ENCODE data around the gene SAG. TPM values are rescaled to one million over a fixed set of nuclear protein-coding genes. Genes with fewer than 3 reads are reported as not detected.
A peak's percentile ranks its signal among the peaks of the same experiment; 100 is the strongest.

The SAG gene
- total and polyA plus RNA-seq, 2 of the 13 experiments (the other 11 are each of a cell fraction or from before 2014, with no cell fraction given), result not detected

DNA sequence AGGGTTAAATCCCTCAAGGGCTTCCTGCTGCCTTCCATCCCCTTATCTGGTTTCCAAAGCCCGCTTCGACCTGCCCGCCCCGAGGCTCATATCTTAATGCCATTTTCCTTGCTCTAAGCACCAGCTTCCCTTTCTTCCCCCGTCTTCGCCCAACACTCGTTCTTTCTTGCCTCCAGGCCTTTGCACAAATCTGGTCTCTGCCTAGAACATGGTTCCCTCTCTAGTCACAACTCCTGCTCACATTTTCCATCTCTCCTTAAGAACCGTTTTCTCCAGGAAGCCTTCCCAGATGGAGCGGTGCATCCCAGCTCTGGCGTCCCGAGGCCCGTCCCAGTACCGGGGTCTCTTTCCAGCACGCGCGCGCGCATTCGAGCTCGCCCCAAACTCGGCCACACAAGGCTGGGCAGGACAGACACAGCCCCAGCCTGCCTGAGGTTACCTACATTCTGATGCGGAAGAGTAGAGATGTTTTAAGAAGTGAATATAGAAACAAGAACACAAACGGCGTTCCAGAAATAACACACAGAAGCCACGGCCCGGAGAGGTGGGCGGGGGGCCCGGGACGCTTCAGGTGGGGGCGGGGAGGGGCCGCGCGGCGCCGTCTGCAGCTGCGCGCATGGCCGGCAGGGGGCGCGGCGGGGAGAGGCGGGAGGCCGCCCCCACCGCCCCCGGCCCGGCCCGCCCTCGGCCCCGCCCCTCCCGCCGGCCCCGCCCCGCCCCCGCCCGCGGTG, 46.3 kb downstream of the SAG start, which contains the start of gene DGKD (continued):
- TF ChIP-seq, protein P1, sequence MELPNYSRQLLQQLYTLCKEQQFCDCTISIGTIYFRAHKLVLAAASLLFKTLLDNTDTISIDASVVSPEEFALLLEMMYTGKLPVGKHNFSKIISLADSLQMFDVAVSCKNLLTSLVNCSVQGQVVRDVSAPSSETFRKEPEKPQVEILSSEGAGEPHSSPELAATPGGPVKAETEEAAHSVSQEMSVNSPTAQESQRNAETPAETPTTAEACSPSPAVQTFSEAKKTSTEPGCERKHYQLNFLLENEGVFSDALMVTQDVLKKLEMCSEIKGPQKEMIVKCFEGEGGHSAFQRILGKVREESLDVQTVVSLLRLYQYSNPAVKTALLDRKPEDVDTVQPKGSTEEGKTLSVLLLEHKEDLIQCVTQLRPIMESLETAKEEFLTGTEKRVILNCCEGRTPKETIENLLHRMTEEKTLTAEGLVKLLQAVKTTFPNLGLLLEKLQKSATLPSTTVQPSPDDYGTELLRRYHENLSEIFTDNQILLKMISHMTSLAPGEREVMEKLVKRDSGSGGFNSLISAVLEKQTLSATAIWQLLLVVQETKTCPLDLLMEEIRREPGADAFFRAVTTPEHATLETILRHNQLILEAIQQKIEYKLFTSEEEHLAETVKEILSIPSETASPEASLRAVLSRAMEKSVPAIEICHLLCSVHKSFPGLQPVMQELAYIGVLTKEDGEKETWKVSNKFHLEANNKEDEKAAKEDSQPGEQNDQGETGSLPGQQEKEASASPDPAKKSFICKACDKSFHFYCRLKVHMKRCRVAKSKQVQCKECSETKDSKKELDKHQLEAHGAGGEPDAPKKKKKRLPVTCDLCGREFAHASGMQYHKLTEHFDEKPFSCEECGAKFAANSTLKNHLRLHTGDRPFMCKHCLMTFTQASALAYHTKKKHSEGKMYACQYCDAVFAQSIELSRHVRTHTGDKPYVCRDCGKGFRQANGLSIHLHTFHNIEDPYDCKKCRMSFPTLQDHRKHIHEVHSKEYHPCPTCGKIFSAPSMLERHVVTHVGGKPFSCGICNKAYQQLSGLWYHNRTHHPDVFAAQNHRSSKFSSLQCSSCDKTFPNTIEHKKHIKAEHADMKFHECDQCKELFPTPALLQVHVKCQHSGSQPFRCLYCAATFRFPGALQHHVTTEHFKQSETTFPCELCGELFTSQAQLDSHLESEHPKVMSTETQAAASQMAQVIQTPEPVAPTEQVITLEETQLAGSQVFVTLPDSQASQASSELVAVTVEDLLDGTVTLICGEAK (IDR thresholded peaks at IDR 0.05), result no peak
- TF ChIP-seq, protein P1 (CRISPR knock-in tag; IDR thresholded peaks at IDR 0.05), result no peak; the same call in 1 of the 2 replicates
- 0 out of 2 replicates have a peak, but pooled peaks have one; percentile 23 for TF ChIP-seq KMT2B (CRISPR knock-in tag; IDR thresholded peaks at IDR 0.05)
- 0 out of 2 replicates have a peak, but pooled peaks have one; percentile 8 for TF ChIP-seq IRF2 (CRISPR knock-in tag; IDR thresholded peaks at IDR 0.05)
- TF ChIP-seq, protein P2, sequence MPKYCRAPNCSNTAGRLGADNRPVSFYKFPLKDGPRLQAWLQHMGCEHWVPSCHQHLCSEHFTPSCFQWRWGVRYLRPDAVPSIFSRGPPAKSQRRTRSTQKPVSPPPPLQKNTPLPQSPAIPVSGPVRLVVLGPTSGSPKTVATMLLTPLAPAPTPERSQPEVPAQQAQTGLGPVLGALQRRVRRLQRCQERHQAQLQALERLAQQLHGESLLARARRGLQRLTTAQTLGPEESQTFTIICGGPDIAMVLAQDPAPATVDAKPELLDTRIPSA (CRISPR knock-in tag; IDR thresholded peaks at IDR 0.05; ENCODE audit: borderline replicate concordance), result no peak
- TF ChIP-seq RAD51 (IDR thresholded peaks at IDR 0.05; ENCODE audit: borderline replicate concordance), result no peak
- no peak for TF ChIP-seq ZNF7 (CRISPR knock-in tag; IDR thresholded peaks at IDR 0.05)
- no peak; a peak in 1 of 4 replicates for TF ChIP-seq EP300 (IDR thresholded peaks at IDR 0.05; ENCODE audit: low read depth in 2 of 2, low read length in 2 of 2)
- TF ChIP-seq EP300 (CRISPR knock-in tag; IDR thresholded peaks at IDR 0.05; ENCODE audit: borderline replicate concordance), result peak; percentile 49; the same call in 1 of the 2 replicates
- TF ChIP-seq SRSF9 (IDR thresholded peaks at IDR 0.05; ENCODE audit: borderline replicate concordance, insufficient read depth, low read depth, low read length, poor library complexity, severe bottlenecking), result no peak
- no peak for TF ChIP-seq KLF13 (CRISPR knock-in tag; IDR thresholded peaks at IDR 0.05)
- TF ChIP-seq ZNF20 (CRISPR knock-in tag; IDR thresholded peaks at IDR 0.05), result no peak
- 0 out of 2 replicates have a peak, but pooled peaks have one; percentile 30 for TF ChIP-seq ZNF143 (CRISPR knock-in tag; IDR thresholded peaks at IDR 0.05)
- TF ChIP-seq, protein P3, sequence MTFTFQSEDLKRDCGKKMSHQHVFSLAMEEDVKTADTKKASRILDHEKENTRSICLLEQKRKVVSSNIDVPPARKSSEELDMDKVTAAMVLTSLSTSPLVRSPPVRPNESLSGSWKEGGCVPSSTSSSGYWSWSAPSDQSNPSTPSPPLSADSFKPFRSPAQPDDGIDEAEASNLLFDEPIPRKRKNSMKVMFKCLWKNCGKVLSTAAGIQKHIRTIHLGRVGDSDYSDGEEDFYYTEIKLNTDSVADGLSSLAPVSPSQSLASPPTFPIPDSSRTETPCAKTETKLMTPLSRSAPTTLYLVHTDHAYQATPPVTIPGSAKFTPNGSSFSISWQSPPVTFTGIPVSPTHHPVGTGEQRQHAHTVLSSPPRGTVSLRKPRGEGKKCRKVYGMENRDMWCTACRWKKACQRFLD (CRISPR knock-in tag; IDR thresholded peaks at IDR 0.05; ENCODE audit: borderline replicate concordance), result no peak; the same call in 1 of the 2 replicates
